ENCODE results near the gene MRPL10. TPM values are rescaled to one million over a fixed set of nuclear protein-coding genes. Genes with fewer than 3 reads are reported as not detected.
A peak's percentile ranks its signal among the peaks of the same experiment; 100 is the strongest.

MRPL10 gene
- total RNA-seq, 1 experiment from 2014 or later: 63.9 TPM

DNA sequence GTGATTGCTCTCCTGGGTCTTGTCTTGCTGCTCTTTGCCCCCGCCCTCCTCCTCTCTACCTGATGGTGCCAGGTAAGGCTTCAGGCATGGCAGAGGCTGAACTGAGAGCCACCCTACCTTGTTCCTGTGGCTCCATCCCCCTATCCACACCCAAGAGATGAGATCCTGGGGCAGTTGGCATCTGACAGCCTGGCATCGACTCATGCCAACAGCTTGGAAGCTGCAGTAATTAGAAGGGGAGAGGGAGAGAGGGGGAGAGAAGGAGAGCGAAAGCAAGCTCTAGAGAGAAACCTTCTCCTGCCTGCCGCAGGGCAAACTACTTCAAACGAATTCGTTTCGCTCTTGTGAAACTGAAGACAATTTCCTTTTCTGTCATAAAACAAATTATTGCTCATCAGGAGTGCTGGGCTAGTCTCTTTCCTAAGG, 33.5 kb upstream of the MRPL10 start:
- in situ Hi-C loops (cut with HindIII; ENCODE audit: low pct_unique_long_range_greater_than_20kb, low sequenced_read_pairs): no loop called here
- DNase-seq (ENCODE audit: low read depth): no peak

DNA sequence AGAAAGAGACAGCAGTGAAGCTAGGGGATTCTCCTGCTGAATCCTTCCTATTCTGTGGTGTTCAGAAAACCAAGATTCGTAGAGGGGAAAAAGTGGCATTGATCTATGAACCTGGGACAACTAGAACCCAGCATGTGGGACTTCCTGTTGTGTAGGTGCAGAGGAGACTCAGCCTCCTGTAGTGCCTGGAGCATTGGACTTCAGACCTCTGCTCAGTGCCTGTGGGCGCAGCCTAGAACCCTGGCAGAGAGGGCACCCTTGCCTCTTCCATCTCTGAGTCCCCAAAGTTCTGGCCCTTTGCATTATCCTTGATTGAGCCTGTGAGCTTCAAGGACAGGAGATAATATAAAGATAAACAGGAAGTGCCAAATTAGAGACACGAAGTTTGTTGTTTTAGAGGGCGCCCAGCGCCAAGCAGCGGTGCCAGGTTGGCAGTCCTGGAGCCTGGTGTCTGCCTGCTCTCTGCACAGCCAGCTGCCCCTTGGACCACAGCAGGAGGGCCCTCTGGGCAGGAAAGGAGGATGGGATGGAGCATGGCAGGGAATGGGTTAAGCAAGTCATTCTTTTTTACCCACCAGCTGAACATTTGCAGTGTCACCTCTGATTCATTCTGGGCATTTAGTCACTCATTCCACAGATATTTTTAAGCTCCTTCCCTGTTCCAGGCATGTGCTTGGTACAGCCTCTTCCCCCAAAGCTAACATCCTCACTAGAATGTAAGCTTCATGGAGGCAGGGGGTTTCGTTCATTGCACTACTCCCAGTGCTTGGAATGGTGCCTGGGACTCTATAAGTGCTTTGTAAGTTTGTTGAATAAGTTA, 31.5 kb upstream of the MRPL10 start:
- peak; percentile 69 for DNase-seq (ENCODE audit: low read depth)
- in situ Hi-C loops (cut with HindIII; ENCODE audit: low pct_unique_long_range_greater_than_20kb, low sequenced_read_pairs): no loop called here

- no peak for DNase-seq (ENCODE audit: low read depth)
- in situ Hi-C loops (cut with HindIII; ENCODE audit: low pct_unique_long_range_greater_than_20kb, low sequenced_read_pairs): no loop called here
These were observed 29.0 kb upstream of the MRPL10 start for GRCh38 chr17:47860386-47860785.

DNA sequence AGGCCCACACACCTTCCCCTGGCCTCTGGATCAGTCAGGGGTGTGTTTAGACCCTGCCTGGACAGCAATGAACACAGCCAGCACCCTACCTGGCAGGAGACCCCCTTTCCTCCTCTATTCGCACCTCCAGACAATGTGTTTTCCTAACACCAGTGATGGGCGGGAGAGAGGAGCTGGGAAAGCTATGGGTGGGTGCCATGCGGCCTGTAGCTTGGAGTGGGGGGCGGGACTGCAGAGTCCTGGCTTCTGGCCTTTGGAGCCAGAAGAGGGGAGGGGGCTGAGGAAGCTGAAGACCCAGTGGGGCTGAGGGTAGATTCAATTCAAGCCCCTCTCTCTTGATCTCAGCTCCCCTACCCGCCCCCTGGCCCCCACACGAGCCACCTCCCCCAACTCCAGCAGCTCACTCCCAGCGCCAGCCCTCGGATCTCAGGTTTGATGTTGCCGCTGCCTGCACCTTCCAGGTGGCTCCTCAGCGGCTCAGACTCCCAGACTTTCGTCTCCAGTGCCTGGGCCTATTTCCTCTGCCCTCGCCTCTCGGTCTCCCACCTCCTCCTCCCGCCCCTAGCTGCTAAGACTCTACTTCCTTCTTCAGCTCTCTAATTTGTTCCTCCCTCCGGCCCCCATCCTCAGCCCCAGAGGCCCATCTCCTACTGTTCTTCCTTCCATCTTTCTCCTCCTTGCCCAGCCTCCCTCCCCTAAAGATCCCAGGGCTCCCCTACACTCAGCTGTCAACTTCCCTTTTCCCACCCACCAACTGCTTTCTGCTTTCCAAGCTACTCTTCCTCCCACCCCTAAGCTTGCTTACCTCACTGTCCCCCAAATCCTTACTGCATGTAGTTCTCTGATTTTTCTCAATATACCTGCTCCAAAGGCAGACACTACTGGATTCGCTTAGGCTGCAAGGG, 26.5 kb upstream of the MRPL10 start:
- in situ Hi-C loops (cut with HindIII; ENCODE audit: low pct_unique_long_range_greater_than_20kb, low sequenced_read_pairs): no loop called here
- no peak for DNase-seq (ENCODE audit: low read depth)

DNA sequence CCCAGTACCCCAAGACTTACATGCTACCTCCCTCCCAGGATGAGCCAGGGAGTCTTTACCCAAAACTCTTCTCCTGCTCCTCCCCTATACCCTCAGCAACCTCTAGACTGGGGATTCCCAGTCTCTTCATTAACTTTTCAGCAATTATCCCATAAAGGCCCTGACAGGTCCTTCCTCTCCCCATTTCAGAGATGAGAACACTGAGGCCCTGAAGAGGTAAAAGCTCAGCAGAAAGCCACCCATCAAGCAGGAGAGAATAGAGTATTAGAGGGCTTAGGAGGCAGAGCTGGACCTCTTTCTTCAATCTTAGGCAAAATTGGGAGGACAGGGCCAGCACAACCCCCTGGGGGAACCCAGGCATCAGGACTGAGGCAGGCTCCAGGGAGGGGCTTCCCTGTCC, 25.5 kb upstream of the MRPL10 start:
- in situ Hi-C loops (cut with HindIII; ENCODE audit: low pct_unique_long_range_greater_than_20kb, low sequenced_read_pairs): no loop called here
- no peak for DNase-seq (ENCODE audit: low read depth)

GRCh38 chr17:47855737-47856136, 24.4 kb upstream of the MRPL10 start:
- DNase-seq (ENCODE audit: low read depth): no peak
- in situ Hi-C loops (cut with HindIII; ENCODE audit: low pct_unique_long_range_greater_than_20kb, low sequenced_read_pairs): no loop called here

GRCh38 chr17:47853616-47854015, 22.3 kb upstream of the MRPL10 start:
- in situ Hi-C loops (cut with HindIII; ENCODE audit: low pct_unique_long_range_greater_than_20kb, low sequenced_read_pairs): no loop called here
- DNase-seq (ENCODE audit: low read depth): no peak

DNA sequence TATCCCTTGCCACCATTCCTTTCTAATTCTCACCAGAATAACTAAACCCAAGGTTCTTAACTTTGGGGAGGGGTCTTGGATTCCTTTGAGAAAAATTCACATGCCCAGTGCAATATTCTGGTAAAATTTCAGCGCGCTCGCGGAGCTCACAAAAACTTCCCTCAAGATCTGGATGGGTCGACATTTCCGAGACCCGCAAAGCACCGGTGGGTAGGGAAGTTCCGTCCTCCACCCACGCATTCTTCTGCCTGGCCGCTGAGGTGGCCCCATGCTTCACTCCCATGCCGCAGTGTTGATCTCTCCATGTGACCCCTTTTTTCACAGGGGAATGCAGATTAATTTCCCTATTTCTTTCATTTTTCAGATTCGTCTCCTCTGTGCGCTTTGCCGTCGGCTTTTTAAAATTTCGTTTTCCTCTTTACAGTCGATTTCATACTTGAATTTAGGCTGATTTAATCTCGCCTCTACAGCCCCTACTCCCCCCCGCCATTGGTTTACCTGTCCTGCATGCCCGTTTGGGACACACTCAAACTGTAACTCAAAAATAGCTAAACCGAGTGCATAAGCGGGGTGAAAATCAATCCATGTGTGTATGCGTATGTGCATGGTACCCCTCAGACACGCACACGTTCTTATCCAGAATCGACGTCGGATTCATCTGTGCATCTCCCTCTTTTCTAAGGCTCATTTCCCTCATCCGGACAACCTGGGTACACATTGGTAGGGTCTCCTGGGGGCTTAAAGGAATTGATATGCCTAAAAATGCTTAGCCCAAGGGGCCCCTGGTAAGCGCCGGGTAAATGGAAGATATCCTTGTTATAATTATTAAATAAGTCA, 21.0 kb upstream of the MRPL10 start:
- in situ Hi-C loops (cut with HindIII; ENCODE audit: low pct_unique_long_range_greater_than_20kb, low sequenced_read_pairs): no loop called here
- DNase-seq (ENCODE audit: low read depth): no peak

- DNase-seq (ENCODE audit: low read depth): no peak
- in situ Hi-C loops (cut with HindIII; ENCODE audit: low pct_unique_long_range_greater_than_20kb, low sequenced_read_pairs): no loop called here
These were observed 20.4 kb upstream of the MRPL10 start for GRCh38 chr17:47851764-47852112.

DNA sequence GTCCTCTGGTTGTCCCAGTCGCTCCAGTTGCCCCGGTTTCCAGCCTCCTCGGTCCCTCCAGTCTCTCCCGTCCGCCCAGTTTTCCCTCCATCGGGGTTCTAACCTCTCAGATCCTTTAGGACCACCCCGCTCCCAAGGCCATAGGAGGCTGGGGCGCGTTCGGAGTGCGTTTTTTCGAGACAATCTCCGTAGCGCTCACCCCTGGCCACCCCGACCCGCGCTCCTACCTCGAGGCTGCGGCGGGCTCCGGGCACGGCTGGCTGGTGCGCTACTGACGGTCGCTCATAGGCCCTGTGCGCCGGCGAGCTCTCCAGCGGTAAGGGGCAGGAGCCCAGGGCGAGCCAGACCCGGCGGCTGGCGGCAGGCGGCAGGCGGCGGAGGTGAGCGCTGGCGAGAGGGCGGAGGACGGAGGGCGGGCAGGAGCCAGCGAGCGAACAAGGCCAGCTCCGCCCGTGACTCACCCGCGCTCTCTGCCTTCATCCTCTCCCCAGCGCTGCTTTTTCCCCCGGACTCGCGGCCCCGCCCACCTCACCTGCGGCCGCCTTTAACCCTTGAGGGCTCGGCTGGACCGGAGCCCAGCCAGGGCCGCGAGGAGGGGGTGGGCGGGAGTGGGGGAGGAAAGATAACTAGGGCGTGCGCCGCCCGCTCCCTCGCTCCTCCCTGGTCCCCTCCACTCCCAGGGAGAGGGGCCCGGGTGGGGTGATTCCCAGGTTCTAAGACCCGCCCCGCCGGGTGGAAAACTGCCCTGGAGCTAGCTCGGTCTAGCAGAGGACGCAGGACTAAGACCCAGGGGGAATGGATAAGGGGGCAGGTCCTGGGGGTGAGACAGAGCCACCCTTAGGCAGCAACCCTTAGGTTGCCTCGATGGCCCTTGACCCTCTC, 19.6 kb upstream of the MRPL10 start, which contains the start of gene SP6:
Gene SP6, minus strand, starts transcription at position 472 of the 882 bp plus-strand sequence. CDS start 2,734 bp downstream, outside the sequence.
- peak; percentile 73 for DNase-seq (ENCODE audit: low read depth)
- in situ Hi-C loops (cut with HindIII; ENCODE audit: low pct_unique_long_range_greater_than_20kb, low sequenced_read_pairs): no loop called here

DNA sequence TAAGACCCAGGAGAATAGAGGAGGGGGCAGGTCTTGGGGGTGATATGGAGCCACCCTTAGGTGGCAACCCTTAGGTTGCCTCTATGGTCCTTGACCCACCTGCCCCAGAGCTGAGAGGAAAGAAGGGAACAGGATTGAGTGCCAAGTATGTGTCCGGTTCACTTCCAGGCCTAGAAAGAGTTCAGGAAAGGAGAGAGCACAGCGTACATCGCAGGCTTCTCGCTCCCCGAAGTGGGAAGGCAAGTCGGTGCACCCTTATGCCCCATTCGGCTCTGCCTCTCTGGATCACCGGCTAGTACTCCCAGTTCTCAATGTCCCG, 19.0 kb upstream of the MRPL10 start:
- in situ Hi-C loops (cut with HindIII; ENCODE audit: low pct_unique_long_range_greater_than_20kb, low sequenced_read_pairs): no loop called here
- no peak for DNase-seq (ENCODE audit: low read depth)

DNA sequence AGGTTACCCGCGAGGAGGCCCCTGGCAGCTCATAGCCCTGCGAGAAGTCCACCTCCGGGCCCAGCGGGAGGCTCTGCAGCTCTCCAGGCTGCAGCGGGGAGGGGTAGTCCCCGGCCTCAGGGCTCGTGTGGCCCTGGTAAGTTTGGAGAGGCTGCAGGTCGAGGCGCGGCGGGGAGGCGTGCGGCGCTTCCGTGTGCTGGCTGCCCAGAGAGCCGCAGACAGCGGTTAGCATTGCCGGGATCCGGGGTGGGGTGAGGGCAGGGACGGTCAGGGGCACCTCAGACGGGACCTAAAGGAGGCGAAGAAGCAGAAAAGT, 16.8 kb upstream of the MRPL10 start:
- in situ Hi-C loops (cut with HindIII; ENCODE audit: low pct_unique_long_range_greater_than_20kb, low sequenced_read_pairs): no loop called here
- DNase-seq (ENCODE audit: low read depth): no peak

DNA sequence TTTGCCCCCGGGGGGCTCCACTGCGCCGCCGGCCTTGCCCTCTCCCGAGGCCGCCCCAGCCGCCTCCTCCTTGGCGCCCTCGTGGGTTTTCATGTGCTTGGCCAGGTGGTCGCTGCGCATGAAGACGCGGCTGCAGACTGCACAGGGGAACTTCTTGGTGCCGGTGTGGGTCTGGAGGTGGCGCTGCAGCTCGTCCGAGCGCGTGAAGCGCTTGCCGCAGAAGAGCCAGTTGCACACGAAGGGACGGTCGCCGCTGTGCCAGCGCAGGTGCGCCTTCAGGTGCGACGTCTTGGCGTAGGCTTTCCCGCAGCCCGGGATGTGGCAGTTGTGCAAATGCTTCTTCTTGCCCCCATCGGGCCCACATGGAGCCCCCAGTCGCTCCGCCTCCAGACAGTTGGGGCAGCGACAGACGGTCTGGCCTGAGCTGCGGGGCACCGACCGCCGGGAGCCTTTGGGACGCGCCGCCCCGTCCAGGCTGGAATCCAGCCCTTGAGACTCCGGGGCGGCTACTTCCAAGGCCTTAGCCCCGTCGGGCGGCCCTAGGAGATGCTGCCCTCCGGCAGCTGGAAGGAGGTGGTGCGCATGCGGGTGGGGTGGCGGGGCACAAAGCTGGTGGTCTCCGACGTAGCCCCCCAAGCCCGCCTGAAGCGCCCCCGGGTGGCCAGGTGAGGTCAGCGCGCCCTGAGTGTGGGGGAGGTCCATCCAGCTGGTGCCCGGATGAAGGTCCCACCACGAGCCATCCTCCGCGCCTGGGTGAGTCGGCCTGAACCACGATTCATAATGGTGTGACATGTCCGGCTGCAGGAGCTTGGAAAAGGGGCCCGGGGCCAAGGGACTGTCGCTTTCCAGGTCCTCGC, 16.2 kb upstream of the MRPL10 start:
- in situ Hi-C loops (cut with HindIII; ENCODE audit: low pct_unique_long_range_greater_than_20kb, low sequenced_read_pairs): no loop called here
- no peak for DNase-seq (ENCODE audit: low read depth)

GRCh38 chr17:47846716-47847340, 15.5 kb upstream of the MRPL10 start:
- in situ Hi-C loops (cut with HindIII; ENCODE audit: low pct_unique_long_range_greater_than_20kb, low sequenced_read_pairs): no loop called here
- DNase-seq (ENCODE audit: low read depth): no peak

- no peak for DNase-seq (ENCODE audit: low read depth)
- in situ Hi-C loops (cut with HindIII; ENCODE audit: low pct_unique_long_range_greater_than_20kb, low sequenced_read_pairs): no loop called here
These were observed 14.4 kb upstream of the MRPL10 start for GRCh38 chr17:47845716-47846075.

GRCh38 chr17:47844814-47845715, 13.7 kb upstream of the MRPL10 start:
- no peak for DNase-seq (ENCODE audit: low read depth)

More at GRCh38 chr17:47844814-47845715, 13.7 kb upstream of the MRPL10 start:
- in situ Hi-C loops (cut with HindIII; ENCODE audit: low pct_unique_long_range_greater_than_20kb, low sequenced_read_pairs): no loop called here

Measured in Caki2 (cell line).